ENCODE data around the gene CCDC186.

- TF ChIP-seq, protein P1, sequence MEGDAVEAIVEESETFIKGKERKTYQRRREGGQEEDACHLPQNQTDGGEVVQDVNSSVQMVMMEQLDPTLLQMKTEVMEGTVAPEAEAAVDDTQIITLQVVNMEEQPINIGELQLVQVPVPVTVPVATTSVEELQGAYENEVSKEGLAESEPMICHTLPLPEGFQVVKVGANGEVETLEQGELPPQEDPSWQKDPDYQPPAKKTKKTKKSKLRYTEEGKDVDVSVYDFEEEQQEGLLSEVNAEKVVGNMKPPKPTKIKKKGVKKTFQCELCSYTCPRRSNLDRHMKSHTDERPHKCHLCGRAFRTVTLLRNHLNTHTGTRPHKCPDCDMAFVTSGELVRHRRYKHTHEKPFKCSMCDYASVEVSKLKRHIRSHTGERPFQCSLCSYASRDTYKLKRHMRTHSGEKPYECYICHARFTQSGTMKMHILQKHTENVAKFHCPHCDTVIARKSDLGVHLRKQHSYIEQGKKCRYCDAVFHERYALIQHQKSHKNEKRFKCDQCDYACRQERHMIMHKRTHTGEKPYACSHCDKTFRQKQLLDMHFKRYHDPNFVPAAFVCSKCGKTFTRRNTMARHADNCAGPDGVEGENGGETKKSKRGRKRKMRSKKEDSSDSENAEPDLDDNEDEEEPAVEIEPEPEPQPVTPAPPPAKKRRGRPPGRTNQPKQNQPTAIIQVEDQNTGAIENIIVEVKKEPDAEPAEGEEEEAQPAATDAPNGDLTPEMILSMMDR (IDR thresholded peaks at IDR 0.05; ENCODE audit: poor library complexity, severe bottlenecking): no peak
- TF ChIP-seq, protein P2, sequence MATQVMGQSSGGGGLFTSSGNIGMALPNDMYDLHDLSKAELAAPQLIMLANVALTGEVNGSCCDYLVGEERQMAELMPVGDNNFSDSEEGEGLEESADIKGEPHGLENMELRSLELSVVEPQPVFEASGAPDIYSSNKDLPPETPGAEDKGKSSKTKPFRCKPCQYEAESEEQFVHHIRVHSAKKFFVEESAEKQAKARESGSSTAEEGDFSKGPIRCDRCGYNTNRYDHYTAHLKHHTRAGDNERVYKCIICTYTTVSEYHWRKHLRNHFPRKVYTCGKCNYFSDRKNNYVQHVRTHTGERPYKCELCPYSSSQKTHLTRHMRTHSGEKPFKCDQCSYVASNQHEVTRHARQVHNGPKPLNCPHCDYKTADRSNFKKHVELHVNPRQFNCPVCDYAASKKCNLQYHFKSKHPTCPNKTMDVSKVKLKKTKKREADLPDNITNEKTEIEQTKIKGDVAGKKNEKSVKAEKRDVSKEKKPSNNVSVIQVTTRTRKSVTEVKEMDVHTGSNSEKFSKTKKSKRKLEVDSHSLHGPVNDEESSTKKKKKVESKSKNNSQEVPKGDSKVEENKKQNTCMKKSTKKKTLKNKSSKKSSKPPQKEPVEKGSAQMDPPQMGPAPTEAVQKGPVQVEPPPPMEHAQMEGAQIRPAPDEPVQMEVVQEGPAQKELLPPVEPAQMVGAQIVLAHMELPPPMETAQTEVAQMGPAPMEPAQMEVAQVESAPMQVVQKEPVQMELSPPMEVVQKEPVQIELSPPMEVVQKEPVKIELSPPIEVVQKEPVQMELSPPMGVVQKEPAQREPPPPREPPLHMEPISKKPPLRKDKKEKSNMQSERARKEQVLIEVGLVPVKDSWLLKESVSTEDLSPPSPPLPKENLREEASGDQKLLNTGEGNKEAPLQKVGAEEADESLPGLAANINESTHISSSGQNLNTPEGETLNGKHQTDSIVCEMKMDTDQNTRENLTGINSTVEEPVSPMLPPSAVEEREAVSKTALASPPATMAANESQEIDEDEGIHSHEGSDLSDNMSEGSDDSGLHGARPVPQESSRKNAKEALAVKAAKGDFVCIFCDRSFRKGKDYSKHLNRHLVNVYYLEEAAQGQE (IDR thresholded peaks at IDR 0.05; ENCODE audit: borderline replicate concordance): no peak
These were observed 33.3 kb upstream of the CCDC186 start for GRCh38 chr10:114207349-114207748.
